DND-41 (cell line): ENCODE data around the gene CTIF.

Experiments used
- ATAC-seq: fragments of 200-7000 bp; cut with Tn5 transposase; 3 replicates; pipeline ENCODE4 v1.9.1; 2021; ENCODE audit warnings: low read depth; ENCODE audit not compliant: insufficient read depth
- DNase-seq: peaks from one replicate; pipeline ENCODE4 v3.0.0-alpha.2; 2020
- H2AFZ ChIP-seq: 2 replicates; pipeline ENCODE4 v1.6.0; 2012; ENCODE audit warnings: low read depth, low read length
- H3K27ac ChIP-seq: 2 replicates; pipeline ENCODE4 v1.5.1; 2012; ENCODE audit warnings: low read length, inconsistent platforms
- H3K27me3 ChIP-seq: fragments of 200-600 bp; sonication (generic); 2 replicates; pipeline ENCODE4 v1.6.0; 2012; ENCODE audit warnings: low read length, mild to moderate bottlenecking, inconsistent platforms; ENCODE audit not compliant: insufficient read depth, poor library complexity
- H3K36me3 ChIP-seq: 2 replicates; pipeline ENCODE4 v1.5.1; 2012; ENCODE audit warnings: low read length, inconsistent platforms; ENCODE audit not compliant: insufficient read depth
- H3K4me1 ChIP-seq: 2 replicates; pipeline ENCODE4 v1.5.1; 2012; ENCODE audit warnings: mild to moderate bottlenecking, low read length; ENCODE audit not compliant: insufficient read depth
- H3K4me2 ChIP-seq: 2 replicates; pipeline ENCODE4 v1.6.0; 2012; ENCODE audit warnings: mild to moderate bottlenecking, moderate library complexity, low read length, inconsistent platforms; ENCODE audit not compliant: insufficient read depth
- H3K4me3 ChIP-seq, 2 experiments: fragments of 200-600 bp in 1 of 2; shearing (Covaris generic) in 1 of 2; 2 replicates each; pipeline ENCODE4 v1.5.1; 2012 to 2016; ENCODE audit warnings: inconsistent platforms in 2 of 2, low read length in 2 of 2, mild to moderate bottlenecking in 2 of 2, low read depth in 1 of 2, moderate library complexity in 1 of 2
- H3K79me2 ChIP-seq: 2 replicates; pipeline ENCODE4 v1.6.0; 2012; ENCODE audit warnings: low read length, inconsistent platforms; ENCODE audit not compliant: insufficient read depth
- H3K9ac ChIP-seq: 2 replicates; pipeline ENCODE4 v1.6.0; 2012; ENCODE audit warnings: low read depth, mild to moderate bottlenecking, inconsistent platforms, low read length, moderate library complexity
- H3K9me3 ChIP-seq: 2 replicates; pipeline ENCODE4 v1.5.1; 2012; ENCODE audit warnings: low read length, moderate library complexity, mild to moderate bottlenecking, inconsistent platforms; ENCODE audit not compliant: insufficient read depth, severe bottlenecking
- H4K20me1 ChIP-seq: 2 replicates; pipeline ENCODE4 v1.6.0; 2012; ENCODE audit warnings: low read length; ENCODE audit not compliant: insufficient read depth
- EZH2 ChIP-seq: IDR thresholded peaks from 3 replicates; pipeline ENCODE4 v1.6.1; 2012; ENCODE audit warnings: borderline replicate concordance, low read depth, mild to moderate bottlenecking, moderate library complexity, low read length, inconsistent platforms; ENCODE audit not compliant: severe bottlenecking
- TF ChIP-seq, protein P1 (sequence below): IDR thresholded peaks from 2 replicates; pipeline ENCODE4 v1.5.1; 2012; ENCODE audit warnings: borderline replicate concordance, low read length, moderate library complexity, mild to moderate bottlenecking; ENCODE audit not compliant: poor library complexity, severe bottlenecking; ENCODE audit errors: extremely low read depth

The CTIF gene

DNA sequence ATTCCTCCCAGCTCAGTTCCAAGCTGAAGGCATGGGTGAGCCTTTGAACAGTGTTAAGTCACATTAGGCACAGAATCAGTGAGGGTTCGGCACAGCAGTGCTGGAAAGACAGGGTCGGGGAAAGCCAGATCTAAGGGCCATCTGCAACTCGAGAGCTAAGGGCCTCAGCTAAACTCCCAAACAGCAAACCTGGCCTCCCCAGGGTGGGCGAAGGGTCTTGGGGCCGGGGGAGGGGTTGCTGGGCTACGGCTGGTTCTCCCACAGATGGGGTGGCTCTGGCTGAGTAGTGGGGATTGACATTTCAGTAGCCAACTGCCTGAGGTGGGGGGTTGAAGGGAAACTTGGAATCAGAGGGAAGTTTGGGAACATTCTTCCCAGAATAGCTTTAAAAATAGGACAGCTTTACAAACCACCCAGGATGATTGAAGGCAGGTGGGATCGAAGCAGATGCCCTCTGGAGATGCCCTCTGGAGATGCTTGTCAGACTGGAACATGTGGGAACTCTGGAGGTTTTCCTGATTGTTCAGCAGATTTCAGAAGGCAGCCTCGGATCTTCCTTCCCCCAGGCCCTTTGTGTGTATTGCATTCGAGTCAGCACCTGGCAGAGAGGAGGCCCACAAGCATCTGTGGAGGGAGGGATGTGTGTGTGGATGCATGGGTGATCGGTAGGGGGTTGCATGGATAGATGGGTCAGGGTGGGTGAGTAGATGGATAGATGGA lies 255.6 kb downstream of the CTIF start:
- DNase-seq (no peak), ATAC-seq (no peak)
- H3K9me3 ChIP-seq, result no peaks in the 10 kb centered on the region
- no peak overlapping the region for H2AFZ ChIP-seq
- no peaks in the 10 kb centered on the region for H4K20me1 ChIP-seq
- H3K27me3 ChIP-seq, result no peaks in the 10 kb centered on the region
- H3K27ac ChIP-seq, result no peak overlapping the region
- no peaks in the 10 kb centered on the region for H3K79me2 ChIP-seq
- H3K4me3 ChIP-seq, result no peak overlapping the region
- H3K4me2 ChIP-seq, result no peak overlapping the region
- no peak overlapping the region for H3K9ac ChIP-seq
- TF ChIP-seq EZH2, result no peak
- TF ChIP-seq, protein P1, sequence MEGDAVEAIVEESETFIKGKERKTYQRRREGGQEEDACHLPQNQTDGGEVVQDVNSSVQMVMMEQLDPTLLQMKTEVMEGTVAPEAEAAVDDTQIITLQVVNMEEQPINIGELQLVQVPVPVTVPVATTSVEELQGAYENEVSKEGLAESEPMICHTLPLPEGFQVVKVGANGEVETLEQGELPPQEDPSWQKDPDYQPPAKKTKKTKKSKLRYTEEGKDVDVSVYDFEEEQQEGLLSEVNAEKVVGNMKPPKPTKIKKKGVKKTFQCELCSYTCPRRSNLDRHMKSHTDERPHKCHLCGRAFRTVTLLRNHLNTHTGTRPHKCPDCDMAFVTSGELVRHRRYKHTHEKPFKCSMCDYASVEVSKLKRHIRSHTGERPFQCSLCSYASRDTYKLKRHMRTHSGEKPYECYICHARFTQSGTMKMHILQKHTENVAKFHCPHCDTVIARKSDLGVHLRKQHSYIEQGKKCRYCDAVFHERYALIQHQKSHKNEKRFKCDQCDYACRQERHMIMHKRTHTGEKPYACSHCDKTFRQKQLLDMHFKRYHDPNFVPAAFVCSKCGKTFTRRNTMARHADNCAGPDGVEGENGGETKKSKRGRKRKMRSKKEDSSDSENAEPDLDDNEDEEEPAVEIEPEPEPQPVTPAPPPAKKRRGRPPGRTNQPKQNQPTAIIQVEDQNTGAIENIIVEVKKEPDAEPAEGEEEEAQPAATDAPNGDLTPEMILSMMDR, result no peak
- H3K4me1 ChIP-seq, result no peaks in the 10 kb centered on the region
- H3K36me3 ChIP-seq, result no peaks in the 10 kb centered on the region

DNA sequence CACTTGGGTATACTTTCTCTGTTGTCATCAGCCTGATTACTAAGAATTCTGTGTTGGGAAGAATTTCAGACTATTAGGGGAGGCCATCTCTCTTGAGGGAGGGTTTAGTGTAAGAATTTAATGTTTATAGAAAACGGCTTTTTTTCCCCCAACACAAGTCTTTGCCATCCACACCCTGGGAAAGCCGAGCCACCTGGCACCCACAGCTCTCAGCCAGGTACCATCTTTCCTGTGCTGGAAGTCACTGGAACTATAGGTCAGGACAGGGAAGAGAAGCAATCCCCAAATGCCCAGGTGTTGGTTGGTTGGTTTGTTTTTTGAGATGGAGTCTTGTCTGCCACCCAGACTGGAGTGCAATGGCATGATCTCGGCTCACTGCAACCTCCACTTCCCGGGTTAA lies 256.9 kb downstream of the CTIF start:
- no peak overlapping the region for H3K4me3 ChIP-seq
- no peaks in the 10 kb centered on the region for H3K27me3 ChIP-seq
- H3K79me2 ChIP-seq, result no peaks in the 10 kb centered on the region
- H4K20me1 ChIP-seq, result no peaks in the 10 kb centered on the region
- TF ChIP-seq EZH2, result no peak
- TF ChIP-seq, protein P1, result no peak
- H3K4me2 ChIP-seq, result no peak overlapping the region
- no peaks in the 10 kb centered on the region for H3K4me1 ChIP-seq
- no peaks in the 10 kb centered on the region for H3K9me3 ChIP-seq
- no peak overlapping the region for H3K9ac ChIP-seq
- no peak overlapping the region for H2AFZ ChIP-seq
- H3K27ac ChIP-seq, result no peak overlapping the region
- H3K36me3 ChIP-seq, result no peaks in the 10 kb centered on the region
- ATAC-seq (no peak), DNase-seq (no peak)

DNA sequence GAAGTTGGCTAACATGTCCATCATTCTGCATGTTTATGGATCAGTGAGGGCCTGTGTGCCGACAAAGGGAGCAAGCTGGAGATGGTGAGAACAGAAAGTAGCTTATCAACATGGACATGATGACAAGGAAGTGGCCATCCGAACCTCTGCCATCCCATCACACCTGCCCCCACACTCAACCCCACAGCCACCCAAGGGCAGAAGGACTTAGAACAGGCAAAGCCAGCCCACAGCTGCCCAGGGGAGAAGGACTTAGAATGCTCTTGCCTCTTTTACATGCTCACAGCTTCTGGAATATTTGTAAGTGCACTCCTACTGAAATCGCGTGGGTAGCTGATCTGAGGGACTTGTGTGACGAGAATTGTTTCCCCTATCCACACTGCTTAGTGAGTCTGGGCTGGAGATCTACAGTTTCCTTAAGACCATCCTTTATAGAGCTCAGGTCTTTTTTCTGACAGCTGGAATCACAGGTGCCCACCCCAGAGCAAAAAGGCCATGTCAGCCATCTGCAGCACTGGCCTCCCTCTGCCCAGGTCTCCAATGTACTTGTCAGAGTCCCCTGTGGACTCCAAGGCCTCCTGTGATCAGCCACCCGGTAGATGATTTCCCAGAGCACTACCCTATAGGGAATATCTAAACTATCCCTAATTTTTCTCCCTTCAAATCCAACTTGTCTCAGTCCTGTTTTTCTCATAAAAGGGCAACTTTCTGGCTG lies 257.8 kb downstream of the CTIF start:
- no peak for ATAC-seq
- no peaks in the 10 kb centered on the region for H3K4me1 ChIP-seq
- H3K36me3 ChIP-seq, result no peaks in the 10 kb centered on the region
- H2AFZ ChIP-seq, result no peak overlapping the region
- no peaks in the 10 kb centered on the region for H3K27me3 ChIP-seq
- DNase-seq, result no peak
- H3K4me2 ChIP-seq, result no peak overlapping the region
- no peaks in the 10 kb centered on the region for H4K20me1 ChIP-seq
- H3K9ac ChIP-seq, result no peak overlapping the region
- H3K27ac ChIP-seq, result no peak overlapping the region
- H3K79me2 ChIP-seq, result no peaks in the 10 kb centered on the region
- no peaks in the 10 kb centered on the region for H3K9me3 ChIP-seq
- no peak for TF ChIP-seq EZH2
- TF ChIP-seq, protein P1, result no peak
- no peak overlapping the region for H3K4me3 ChIP-seq
